ENCODE measurements around the gene PSMB7.

PSMB7 gene

DNA sequence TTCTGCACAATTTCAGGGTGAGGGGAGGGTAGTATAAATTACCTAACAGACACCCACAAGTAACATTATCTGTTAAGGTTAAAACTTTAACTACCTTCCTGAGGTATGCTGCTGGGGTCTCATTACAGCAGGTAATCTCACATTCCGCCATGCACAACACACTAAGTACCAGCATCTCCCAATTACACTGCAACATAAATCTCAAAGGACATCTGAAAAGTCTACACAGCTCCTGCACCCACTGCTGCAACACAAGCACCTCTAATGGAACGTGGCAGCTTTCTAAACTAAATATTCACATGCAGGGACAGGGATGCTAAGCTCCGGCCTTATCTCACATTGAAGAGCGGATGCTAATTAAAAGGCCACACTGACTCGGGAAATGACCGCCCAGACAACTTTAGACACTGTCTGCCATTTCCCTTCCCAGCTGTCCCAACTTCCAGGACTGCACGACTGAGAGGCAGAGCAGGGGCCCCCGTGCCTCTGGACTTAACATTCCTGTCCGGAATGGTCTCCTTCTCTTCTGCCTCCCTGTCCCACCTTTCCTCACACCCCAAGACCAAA lies 45.9 kb downstream of the PSMB7 start:
- no peak for DNase-seq (ENCODE audit: low read depth)
- no peak overlapping the region for H3K4me3 ChIP-seq (ENCODE audit: low read depth, low read length)
- TF ChIP-seq POLR2A (IDR thresholded peaks at IDR 0.05; ENCODE audit: extremely low read depth, insufficient read length): no peak
- no peak for TF ChIP-seq MYC (IDR thresholded peaks at IDR 0.05; ENCODE audit: low read depth, low read length)
- TF ChIP-seq, protein P1, sequence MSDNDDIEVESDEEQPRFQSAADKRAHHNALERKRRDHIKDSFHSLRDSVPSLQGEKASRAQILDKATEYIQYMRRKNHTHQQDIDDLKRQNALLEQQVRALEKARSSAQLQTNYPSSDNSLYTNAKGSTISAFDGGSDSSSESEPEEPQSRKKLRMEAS (IDR thresholded peaks at IDR 0.05; ENCODE audit: low read depth, low read length): no peak
- TF ChIP-seq, protein P2, sequence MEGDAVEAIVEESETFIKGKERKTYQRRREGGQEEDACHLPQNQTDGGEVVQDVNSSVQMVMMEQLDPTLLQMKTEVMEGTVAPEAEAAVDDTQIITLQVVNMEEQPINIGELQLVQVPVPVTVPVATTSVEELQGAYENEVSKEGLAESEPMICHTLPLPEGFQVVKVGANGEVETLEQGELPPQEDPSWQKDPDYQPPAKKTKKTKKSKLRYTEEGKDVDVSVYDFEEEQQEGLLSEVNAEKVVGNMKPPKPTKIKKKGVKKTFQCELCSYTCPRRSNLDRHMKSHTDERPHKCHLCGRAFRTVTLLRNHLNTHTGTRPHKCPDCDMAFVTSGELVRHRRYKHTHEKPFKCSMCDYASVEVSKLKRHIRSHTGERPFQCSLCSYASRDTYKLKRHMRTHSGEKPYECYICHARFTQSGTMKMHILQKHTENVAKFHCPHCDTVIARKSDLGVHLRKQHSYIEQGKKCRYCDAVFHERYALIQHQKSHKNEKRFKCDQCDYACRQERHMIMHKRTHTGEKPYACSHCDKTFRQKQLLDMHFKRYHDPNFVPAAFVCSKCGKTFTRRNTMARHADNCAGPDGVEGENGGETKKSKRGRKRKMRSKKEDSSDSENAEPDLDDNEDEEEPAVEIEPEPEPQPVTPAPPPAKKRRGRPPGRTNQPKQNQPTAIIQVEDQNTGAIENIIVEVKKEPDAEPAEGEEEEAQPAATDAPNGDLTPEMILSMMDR (IDR thresholded peaks at IDR 0.05; ENCODE audit: low read depth, low read length): no peak

DNA sequence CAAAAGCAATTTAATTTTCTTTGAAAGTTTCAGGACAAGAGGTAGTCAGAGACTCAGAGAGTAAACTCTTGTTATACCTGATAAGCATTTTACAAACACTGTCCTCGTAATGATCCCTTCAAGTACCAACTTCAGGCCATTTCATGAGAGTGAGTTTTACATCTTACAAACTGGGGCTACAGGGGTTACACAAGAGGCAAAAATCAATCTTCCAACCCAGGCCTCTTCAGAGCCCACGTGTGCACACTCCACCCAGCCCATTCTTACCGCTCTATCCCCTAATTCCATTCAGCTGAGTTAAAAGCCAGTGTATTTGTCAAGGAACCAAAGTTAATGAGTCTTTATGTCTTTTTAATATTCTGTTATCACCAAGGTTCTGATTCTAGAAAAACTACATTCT lies 46.5 kb downstream of the PSMB7 start:
- TF ChIP-seq, protein P1 (IDR thresholded peaks at IDR 0.05; ENCODE audit: low read depth, low read length): no peak
- TF ChIP-seq MYC (IDR thresholded peaks at IDR 0.05; ENCODE audit: low read depth, low read length): no peak
- TF ChIP-seq, protein P2 (IDR thresholded peaks at IDR 0.05; ENCODE audit: low read depth, low read length): no peak
- no peak for TF ChIP-seq POLR2A (IDR thresholded peaks at IDR 0.05; ENCODE audit: extremely low read depth, insufficient read length)
- H3K4me3 ChIP-seq (ENCODE audit: low read depth, low read length): no peak overlapping the region
- no peak for DNase-seq (ENCODE audit: low read depth)

GRCh38 chr9:124366476-124367220 lies 48.6 kb downstream of the PSMB7 start:
- DNase-seq (ENCODE audit: low read depth): no peak
- no peak for TF ChIP-seq POLR2A (IDR thresholded peaks at IDR 0.05; ENCODE audit: extremely low read depth, insufficient read length)
- H3K4me3 ChIP-seq (ENCODE audit: low read depth, low read length): no peak overlapping the region

DNA sequence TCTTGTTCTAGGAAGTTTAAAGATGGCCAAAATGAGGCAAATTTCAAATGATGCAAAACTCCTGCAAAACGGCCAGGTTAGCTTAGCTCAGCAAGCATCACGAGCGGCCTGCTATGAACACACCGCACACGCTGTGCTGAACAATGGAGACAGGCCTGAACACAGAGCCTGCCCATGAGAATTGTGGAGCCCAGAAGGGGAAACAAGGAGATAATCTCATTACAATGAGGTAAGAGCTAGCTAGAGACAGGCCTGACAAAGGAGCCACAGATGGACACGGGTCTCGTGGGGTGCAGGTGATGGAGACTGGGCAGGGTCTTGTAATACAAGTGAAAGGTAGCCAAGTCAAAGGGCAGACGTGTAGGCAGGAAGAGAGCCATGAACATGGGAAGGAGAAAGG lies 50.2 kb downstream of the PSMB7 start:
- no peak overlapping the region for H3K4me3 ChIP-seq (ENCODE audit: low read depth, low read length)
- TF ChIP-seq MYC (IDR thresholded peaks at IDR 0.05; ENCODE audit: low read depth, low read length) (no peak), POLR2A (IDR thresholded peaks at IDR 0.05; ENCODE audit: extremely low read depth, insufficient read length) (no peak)
- TF ChIP-seq, protein P2 (IDR thresholded peaks at IDR 0.05; ENCODE audit: low read depth, low read length): no peak
- TF ChIP-seq, protein P1 (IDR thresholded peaks at IDR 0.05; ENCODE audit: low read depth, low read length): no peak
- no peak for DNase-seq (ENCODE audit: low read depth)

DNA sequence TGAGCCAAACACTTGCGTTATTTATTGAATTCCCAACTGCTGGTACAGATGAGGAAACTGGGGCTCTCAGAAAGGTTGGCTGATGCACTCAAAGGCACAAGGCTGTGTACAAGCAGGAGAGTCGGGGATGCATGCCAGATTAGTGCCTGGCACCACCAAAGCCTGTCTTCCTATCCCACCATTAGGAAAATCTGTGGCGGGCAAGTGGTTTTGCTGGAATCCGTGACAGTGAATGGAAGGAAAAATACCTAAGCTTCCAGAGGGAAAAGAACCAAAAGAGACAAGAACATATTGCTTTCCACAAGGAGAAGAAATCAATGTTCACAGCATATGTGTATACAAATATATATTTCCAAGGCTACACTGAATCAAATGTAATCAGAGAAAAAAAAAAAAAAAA lies 51.1 kb downstream of the PSMB7 start:
- no peak for DNase-seq (ENCODE audit: low read depth)
- TF ChIP-seq, protein P2 (IDR thresholded peaks at IDR 0.05; ENCODE audit: low read depth, low read length): no peak
- TF ChIP-seq, protein P1 (IDR thresholded peaks at IDR 0.05; ENCODE audit: low read depth, low read length): no peak
- no peak for TF ChIP-seq POLR2A (IDR thresholded peaks at IDR 0.05; ENCODE audit: extremely low read depth, insufficient read length)
- no peak for TF ChIP-seq MYC (IDR thresholded peaks at IDR 0.05; ENCODE audit: low read depth, low read length)

DNA sequence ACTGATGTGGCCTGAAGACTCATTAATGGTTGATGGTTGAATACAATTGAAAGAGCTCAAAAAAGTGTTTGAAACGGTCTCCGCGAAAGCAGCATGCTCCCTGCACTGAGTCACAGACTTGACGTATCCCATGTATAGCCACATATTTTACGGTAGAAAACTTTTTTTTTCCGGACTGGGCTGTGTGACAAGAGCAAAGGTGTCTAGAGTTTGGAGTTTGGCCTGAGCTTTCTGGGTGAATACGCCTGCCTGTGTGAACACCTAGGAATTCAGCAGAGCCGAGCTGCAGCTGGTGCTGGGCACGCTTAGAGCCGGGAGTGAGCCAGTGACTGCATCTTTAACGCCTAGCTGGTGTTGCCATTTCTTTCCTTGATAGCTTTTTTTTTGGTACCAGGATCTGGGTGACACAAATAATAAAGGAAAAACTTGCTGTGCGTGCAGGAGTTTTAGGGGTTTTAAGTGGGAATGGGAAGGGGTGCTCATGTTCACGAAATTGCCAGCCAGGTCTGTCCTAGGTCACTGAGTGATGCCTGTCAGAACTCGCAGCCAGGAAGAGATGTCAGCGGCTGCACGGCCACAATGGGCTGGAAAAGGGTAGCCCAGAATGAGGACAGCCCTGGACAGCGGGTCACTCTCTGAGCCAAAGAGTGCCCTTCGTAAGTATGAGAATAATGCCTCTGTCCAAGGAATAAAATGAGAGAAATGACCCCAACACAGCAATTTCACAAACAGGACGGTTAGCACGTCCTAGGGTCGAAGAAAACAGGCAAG lies 51.7 kb downstream of the PSMB7 start:
- DNase-seq (ENCODE audit: low read depth): no peak
- TF ChIP-seq MYC (IDR thresholded peaks at IDR 0.05; ENCODE audit: low read depth, low read length) (no peak), POLR2A (IDR thresholded peaks at IDR 0.05; ENCODE audit: extremely low read depth, insufficient read length) (no peak)
- TF ChIP-seq, protein P1 (IDR thresholded peaks at IDR 0.05; ENCODE audit: low read depth, low read length): no peak
- TF ChIP-seq, protein P2 (IDR thresholded peaks at IDR 0.05; ENCODE audit: low read depth, low read length): no peak

More for the DNA sequence above, 51.1 kb downstream of the PSMB7 start:
- no peak overlapping the region for H3K4me3 ChIP-seq (ENCODE audit: low read depth, low read length)

More for the DNA sequence above, 51.7 kb downstream of the PSMB7 start:
- H3K4me3 ChIP-seq (ENCODE audit: low read depth, low read length): no peak overlapping the region

Measured in NB4 (cell line).